ENCODE measurements around the gene ITSN2.
"Not testable (repeated sequence)": the region's sequence is repeated elsewhere in the genome, so short reads cannot be mapped to it uniquely, and the experiment has no call there.

ITSN2 gene

DNA sequence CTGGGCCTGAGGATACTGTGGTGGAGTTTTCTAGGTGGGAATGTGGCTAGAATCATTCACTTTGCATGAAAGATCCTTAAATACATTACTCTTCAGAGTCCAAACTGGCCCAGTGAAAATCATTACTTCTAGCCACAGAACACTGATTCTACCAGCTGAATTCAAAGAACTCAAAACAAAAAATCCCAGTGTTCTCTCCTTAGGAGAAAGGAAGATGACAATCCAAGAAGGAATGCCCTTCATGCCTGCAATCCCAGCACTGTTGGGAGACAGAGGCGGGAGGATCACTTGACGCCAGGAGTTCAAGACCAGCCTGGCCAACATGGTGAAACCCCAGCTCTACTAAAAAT is 150.3 kb downstream of the ITSN2 start:
- no peak for DNase-seq

DNA sequence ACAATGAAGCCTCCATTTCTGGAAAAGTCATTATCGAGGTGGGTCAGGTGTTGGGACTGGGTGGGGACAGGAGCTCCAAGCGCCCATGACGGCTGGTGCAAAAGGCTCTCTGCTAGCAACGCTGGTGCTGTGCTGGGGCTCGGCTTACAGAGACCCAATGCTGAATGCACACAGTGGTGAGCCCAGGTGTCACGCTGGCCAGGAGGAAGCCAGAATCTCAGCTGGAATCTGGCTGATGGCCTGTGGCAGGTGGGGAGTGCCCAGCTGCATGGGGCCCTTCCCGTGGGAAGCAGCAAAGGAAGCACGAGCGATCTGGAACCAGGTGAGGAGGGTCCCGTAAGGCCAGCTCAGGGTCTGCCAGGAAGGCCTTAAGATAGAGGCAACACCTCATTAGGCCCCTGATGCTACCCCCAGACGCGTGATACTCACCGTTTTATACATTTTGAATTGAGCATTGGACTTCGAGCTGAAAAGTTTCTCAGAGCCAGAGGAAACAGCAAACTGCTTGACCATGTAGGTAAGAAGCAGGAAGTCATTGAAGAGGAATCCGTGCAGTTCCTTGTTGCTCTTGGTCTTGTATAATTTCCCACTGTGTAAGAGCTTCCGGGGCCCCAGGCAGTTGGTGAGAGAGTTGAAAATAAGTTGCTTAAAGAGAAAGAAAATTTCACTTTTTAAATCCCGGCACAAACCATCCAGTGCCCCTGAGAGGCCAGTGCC is 150.8 kb downstream of the ITSN2 start:
- DNase-seq: no peak

- no peak for DNase-seq
These were observed 151.8 kb downstream of the ITSN2 start for GRCh38 chr2:24208490-24208889.

GRCh38 chr2:24207359-24207758 is 153.0 kb downstream of the ITSN2 start:
- DNase-seq: no peak

DNA sequence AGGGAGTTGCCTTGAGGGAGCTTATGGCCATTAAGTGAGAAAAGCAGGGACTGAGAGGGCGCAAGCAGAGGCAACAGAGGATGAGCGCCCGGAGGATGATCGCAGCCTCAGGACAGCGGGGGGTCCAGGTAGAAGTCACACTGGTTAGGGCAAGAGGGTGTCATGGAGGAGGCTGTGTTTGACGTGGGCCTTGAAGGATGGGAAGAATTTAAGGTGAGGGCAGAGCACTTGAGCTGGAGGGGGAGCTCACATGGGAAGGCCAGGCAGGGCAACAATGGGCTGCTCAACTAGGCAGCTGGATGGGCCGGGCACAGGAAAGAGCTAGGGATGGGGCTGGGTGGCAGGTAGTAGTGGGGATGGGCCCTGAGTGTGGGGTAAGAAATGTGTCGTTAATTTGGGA is 153.6 kb downstream of the ITSN2 start:
- no peak for DNase-seq

DNA sequence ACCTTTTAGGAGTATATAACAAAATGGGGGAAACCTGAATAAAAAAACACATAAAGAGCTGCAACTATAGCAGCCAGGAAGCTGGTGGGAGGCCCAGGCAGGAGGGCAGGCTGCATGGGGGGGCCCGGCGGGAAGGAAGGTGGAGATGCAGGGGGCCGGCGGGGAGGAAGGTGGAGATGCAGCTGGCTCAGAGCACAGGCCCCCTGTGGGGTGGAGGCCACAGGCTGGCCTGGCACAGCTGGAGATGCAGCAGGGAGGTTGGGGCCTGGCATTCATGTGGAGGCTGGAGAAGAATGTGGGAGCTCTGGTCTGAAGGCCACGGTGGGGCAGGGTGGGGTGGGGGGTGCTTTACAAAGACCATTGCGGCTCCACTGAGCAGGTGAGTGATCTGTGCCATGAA is 154.1 kb downstream of the ITSN2 start:
- DNase-seq: no peak

GRCh38 chr2:24205131-24205530 is 155.2 kb downstream of the ITSN2 start:
- no peak for DNase-seq

- DNase-seq: no peak
These were observed 155.8 kb downstream of the ITSN2 start for GRCh38 chr2:24204505-24204904.

DNA sequence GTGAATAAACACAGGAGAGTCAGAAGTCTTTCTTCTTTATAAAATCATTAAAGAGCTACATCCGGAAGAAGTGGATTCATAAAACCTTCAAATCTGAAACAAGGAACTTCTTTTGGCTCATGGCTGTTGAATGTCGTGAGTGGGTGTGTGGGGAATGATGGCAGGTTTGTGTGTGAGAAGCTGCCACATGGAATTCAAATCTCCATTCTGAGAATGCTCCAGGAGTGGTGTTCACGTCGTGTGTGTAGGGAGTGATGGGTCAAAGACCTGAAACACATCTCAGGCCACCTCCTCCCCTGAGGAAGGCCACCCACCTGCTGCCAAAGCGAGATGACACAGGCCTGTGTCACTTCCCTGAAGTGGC is 156.6 kb downstream of the ITSN2 start:
- no peak for DNase-seq

GRCh38 chr2:24203029-24203786 is 157.1 kb downstream of the ITSN2 start:
- no peak for DNase-seq

GRCh38 chr2:24200799-24201198 is 159.5 kb downstream of the ITSN2 start:
- no peak for DNase-seq

DNA sequence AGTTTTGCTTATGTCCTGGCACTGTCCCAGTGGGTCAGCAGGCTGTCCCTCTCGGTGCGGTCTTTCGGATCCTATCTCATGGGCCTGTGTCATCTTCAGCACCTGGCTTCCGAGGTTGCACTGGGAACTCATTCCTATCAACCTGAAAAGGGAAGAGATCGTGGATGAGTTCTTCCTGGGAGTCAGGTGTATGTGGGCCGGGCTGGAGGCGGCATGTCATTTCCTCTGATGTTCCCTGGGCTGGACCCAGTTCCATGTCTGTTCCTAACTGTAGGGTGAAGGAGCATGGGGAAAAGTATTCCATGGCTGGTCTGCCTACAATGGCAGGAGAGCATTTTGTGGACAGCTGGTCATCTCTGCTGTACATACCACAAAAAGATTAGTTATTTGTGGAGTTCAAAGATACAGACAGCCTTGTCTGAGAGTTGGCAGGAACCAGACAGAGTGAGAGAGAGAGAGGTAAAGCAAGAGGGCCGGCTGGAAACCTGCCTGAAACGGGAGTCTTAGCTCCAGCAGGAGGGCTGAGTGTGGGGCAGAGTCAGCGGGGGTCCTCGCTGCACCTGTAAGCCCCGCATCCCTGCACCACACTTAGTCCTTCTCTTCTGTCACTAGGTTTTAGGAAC is 160.3 kb downstream of the ITSN2 start:
- DNase-seq: no peak

- not testable (repeated sequence) for DNase-seq
These were observed 163.1 kb downstream of the ITSN2 start for GRCh38 chr2:24197213-24197612.

GRCh38 chr2:24191848-24192247 is 168.5 kb downstream of the ITSN2 start:
- no peak for DNase-seq

DNA sequence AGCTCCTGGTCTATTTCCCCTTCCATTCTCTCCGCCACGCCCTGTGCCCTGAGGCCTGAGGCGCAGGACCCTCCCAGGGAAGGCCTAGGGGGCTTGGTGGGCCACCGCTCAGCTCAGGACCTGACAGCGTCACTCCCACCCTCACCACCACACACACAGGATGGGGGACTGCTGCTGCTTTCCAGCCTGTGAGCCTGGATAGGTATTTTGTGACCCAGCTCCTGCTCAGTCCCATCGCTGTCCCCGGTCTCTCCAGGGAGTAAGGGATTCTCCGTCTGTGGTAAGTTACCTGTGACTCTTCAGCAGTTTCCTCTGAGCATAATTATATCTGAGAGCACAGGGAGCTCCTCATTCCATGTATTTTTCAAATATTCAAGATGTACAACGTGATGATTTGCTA is 169.2 kb downstream of the ITSN2 start:
- no peak for DNase-seq

GRCh38 chr2:24190503-24190902 is 169.8 kb downstream of the ITSN2 start:
- no peak for DNase-seq

DNA sequence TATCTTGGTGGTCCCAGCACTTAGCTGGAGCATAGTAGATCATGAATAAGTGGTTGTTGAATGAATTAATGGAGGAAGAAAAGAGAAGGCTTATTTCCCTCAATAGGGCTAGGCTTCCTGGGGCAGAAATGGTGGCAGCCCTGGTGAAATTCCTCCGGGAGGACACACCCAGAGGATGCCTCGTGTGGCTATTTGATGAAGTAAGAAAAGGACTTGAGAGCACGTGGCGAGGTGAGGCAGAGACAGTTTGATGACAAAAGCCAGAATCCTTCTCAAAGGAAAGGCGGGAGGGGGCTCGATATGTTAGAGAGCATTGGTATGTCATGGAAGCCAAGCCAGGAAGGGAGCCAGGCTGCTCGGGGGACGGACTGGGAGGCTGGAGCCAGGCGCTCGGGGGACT is 170.8 kb downstream of the ITSN2 start:
- DNase-seq: no peak

GRCh38 chr2:24183366-24184069 is 176.8 kb downstream of the ITSN2 start:
- DNase-seq: no peak

DNA sequence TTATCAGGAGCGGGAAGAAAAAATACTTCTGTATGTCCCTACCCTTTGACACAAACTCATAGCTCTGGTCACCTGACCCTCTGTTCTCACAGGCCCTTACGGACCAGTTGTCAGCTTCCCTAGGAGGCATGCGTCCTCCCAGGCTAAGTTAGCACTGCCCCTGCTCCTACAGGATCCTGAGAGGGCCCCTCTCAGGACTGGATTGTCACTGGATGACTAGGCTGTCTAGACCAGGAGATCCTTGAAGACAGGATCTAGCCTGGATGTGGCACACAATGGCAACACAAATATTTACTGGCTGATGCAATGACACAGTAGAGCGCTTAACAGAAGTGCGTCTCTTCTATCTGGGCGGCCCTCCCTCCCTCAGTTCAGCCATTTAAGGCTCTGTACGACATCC is 177.8 kb downstream of the ITSN2 start:
- no peak for DNase-seq

DNA sequence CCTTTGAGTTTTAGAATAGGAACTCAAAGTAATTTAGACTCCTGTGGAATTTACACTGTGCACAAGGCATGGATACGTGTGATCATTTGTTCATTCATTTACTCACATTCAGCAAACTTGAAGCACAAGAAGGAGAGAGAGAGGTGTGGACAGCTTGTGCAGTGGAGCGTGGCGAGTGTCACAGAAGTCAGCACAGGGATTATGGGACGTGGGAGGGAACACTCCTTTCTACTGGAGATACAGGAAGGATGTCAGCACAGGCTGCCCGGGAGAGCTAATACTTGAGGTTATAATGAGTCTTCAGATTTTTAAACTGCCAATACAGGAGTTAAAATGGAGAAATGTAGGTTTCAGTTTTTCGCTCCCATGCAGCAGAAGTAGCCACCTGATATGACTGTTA is 178.5 kb downstream of the ITSN2 start:
- no peak for DNase-seq

- DNase-seq: no peak
These were observed 180.7 kb downstream of the ITSN2 start for GRCh38 chr2:24179683-24180082.

GRCh38 chr2:24176326-24176725 is 184.0 kb downstream of the ITSN2 start:
- DNase-seq: no peak

DNA sequence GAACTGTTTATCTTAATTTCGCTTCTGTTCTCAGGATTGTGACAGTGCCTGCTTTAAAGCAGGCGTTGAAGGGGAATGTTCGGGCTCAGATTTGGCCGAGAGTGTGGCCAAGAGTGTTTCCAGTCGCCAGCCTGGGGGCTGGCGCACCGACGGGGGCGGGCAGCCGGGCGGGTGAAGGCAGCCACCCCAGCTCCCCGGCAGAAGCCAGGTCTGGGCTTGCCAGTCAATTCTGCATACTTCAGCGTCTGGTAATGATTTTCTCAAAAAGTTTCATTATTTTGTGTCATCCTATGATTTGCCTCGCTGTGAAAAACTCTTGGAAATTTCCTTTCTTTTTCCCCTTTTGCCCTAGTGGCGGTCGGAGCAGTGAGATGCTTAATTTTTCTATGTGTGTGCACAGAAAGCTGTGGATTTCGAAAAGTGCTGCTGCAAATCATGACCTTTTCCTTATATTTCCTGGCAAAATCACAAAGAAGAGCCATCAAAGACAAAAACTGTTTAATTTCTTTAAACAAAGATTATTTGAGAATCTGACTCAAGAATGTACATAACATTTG is 184.6 kb downstream of the ITSN2 start:
- DNase-seq: no peak

All from T-helper 1 cell (primary cell).